Stimulated activated naive CD8-positive, alpha-beta T cell treated with anti-CD3 and anti-CD28 coated beads, Interleukin-15, amount 100 ng/mL, for 72 hours (primary cell): ENCODE results near the gene SLC2A4RG.

Source experiments
- ATAC-seq: fragments of 150-1000 bp; cut with Tn5 transposase; 2 replicates; pipeline ENCODE4 v1.10.0; 2021; ENCODE audit warnings: mild to moderate bottlenecking, moderate library complexity
- DNase-seq, 2 donors: peaks; one replicate each; pipeline ENCODE4 v3.0.0; 2021 to 2022
- H3K27ac Mint-ChIP-seq, 2 donors: one replicate each; pipeline ENCODE4 v1.8.0; 2022; ENCODE audit warnings: mild to moderate bottlenecking in 2 of 2, mixed read lengths in 2 of 2, moderate library complexity in 2 of 2
- H3K27me3 Mint-ChIP-seq: one replicate; pipeline ENCODE4 v1.8.0; 2022; ENCODE audit warnings: mixed read lengths
- H3K4me1 Mint-ChIP-seq: one replicate; pipeline ENCODE4 v1.8.0; 2022; ENCODE audit warnings: mild to moderate bottlenecking, mixed read lengths
- H3K4me3 Mint-ChIP-seq, 2 donors: one replicate each; pipeline ENCODE4 v1.8.0; 2022; ENCODE audit warnings: mild to moderate bottlenecking in 2 of 2, mixed read lengths in 2 of 2, moderate library complexity in 1 of 2
- H3K9me3 Mint-ChIP-seq, 2 donors: one replicate each; pipeline ENCODE4 v1.8.0; 2022; ENCODE audit warnings: mixed read lengths in 2 of 2

The SLC2A4RG gene

GRCh38 chr20:63739130-63740069, at the start of gene SLC2A4RG:
Gene SLC2A4RG, plus strand, starts transcription at chr20:63739776. Its CDS starts 137 bp downstream, at chr20:63739913.
- peak; percentile 51 to 66 for DNase-seq
- no peaks in the 10 kb centered on the region for H3K27me3 Mint-ChIP-seq
- ATAC-seq, result peak; percentile 53
- H3K4me1 Mint-ChIP-seq, result peaks cover 31% of the 10 kb centered on the region
- H3K27ac Mint-ChIP-seq, result peak within 1 kb of the TSS in 1 of 2 donors; percentile 76
- H3K9me3 Mint-ChIP-seq, result no peaks in the 10 kb centered on the region
- H3K4me3 Mint-ChIP-seq, result peak within 1 kb of the TSS; percentile 39 to 66

- peak; percentile 7 for ATAC-seq
- Mint-ChIP-seq H3K4me3 (no peak overlapping the region), H3K9me3 (no peaks in the 10 kb centered on the region), H3K27ac (peak overlapping the region in 1 of 2 donors; percentile 42), H3K4me1 (peaks cover 41% of the 10 kb centered on the region), H3K27me3 (no peaks in the 10 kb centered on the region)
- DNase-seq, result no peak
These were observed 49.3 kb upstream of the SLC2A4RG start for GRCh38 chr20:63690003-63690897.

- H3K4me1 Mint-ChIP-seq, result peaks cover 37% of the 10 kb centered on the region
- H3K4me3 Mint-ChIP-seq, result peak overlapping the region in 1 of 2 donors; percentile 39
- no peaks in the 10 kb centered on the region for H3K9me3 Mint-ChIP-seq
- ATAC-seq (no peak), DNase-seq (no peak)
- H3K27ac Mint-ChIP-seq, result peak overlapping the region in 1 of 2 donors; percentile 77
- H3K27me3 Mint-ChIP-seq, result no peaks in the 10 kb centered on the region
These were observed 48.5 kb upstream of the SLC2A4RG start for GRCh38 chr20:63690898-63691710.

GRCh38 chr20:63691711-63692435, 47.7 kb upstream of the SLC2A4RG start:
- DNase-seq (no peak), ATAC-seq (no peak)
- Mint-ChIP-seq H3K9me3 (no peaks in the 10 kb centered on the region), H3K4me3 (peak overlapping the region in 1 of 2 donors; percentile 39), H3K27me3 (no peaks in the 10 kb centered on the region), H3K4me1 (peaks cover 37% of the 10 kb centered on the region), H3K27ac (peak overlapping the region in 1 of 2 donors; percentile 77)

- no peak for DNase-seq
- no peak for ATAC-seq
- Mint-ChIP-seq H3K4me3 (no peak overlapping the region), H3K27me3 (no peaks in the 10 kb centered on the region), H3K9me3 (no peaks in the 10 kb centered on the region), H3K27ac (peak overlapping the region; percentile 19 to 94), H3K4me1 (peaks cover 37% of the 10 kb centered on the region)
These were observed 47.0 kb upstream of the SLC2A4RG start for GRCh38 chr20:63692436-63693082.

- no peak for ATAC-seq
- no peak for DNase-seq
- Mint-ChIP-seq H3K27me3 (no peaks in the 10 kb centered on the region), H3K9me3 (no peaks in the 10 kb centered on the region), H3K4me3 (no peak overlapping the region), H3K27ac (peak overlapping the region in 1 of 2 donors; percentile 94), H3K4me1 (peaks cover 40% of the 10 kb centered on the region)
These were observed 46.4 kb upstream of the SLC2A4RG start for GRCh38 chr20:63693083-63693732.

- Mint-ChIP-seq H3K4me3 (peak overlapping the region in 1 of 2 donors; percentile 61), H3K4me1 (peaks cover 44% of the 10 kb centered on the region), H3K27me3 (no peaks in the 10 kb centered on the region), H3K9me3 (no peaks in the 10 kb centered on the region), H3K27ac (peak overlapping the region in 1 of 2 donors; percentile 99)
- no peak for DNase-seq
- ATAC-seq, result no peak
These were observed 45.6 kb upstream of the SLC2A4RG start for GRCh38 chr20:63693733-63694583.

- no peak overlapping the region for H3K27ac Mint-ChIP-seq
- H3K4me1 Mint-ChIP-seq, result peaks cover 53% of the 10 kb centered on the region
- H3K9me3 Mint-ChIP-seq, result no peaks in the 10 kb centered on the region
- no peak for ATAC-seq
- H3K4me3 Mint-ChIP-seq, result no peak overlapping the region
- DNase-seq, result no peak
- no peaks in the 10 kb centered on the region for H3K27me3 Mint-ChIP-seq
These were observed 44.8 kb upstream of the SLC2A4RG start for GRCh38 chr20:63694584-63695423.

GRCh38 chr20:63695424-63696305, 43.9 kb upstream of the SLC2A4RG start:
- ATAC-seq (no peak), DNase-seq (no peak)
- Mint-ChIP-seq H3K4me1 (peaks cover 62% of the 10 kb centered on the region), H3K9me3 (no peaks in the 10 kb centered on the region), H3K27me3 (no peaks in the 10 kb centered on the region), H3K4me3 (peak overlapping the region in 1 of 2 donors; percentile 67), H3K27ac (peak overlapping the region in 1 of 2 donors; percentile 44)

GRCh38 chr20:63696306-63696627, 43.3 kb upstream of the SLC2A4RG start:
- peak overlapping the region in 1 of 2 donors; percentile 44 for H3K27ac Mint-ChIP-seq
- no peaks in the 10 kb centered on the region for H3K27me3 Mint-ChIP-seq
- peaks cover 60% of the 10 kb centered on the region for H3K4me1 Mint-ChIP-seq
- H3K4me3 Mint-ChIP-seq, result peak overlapping the region in 1 of 2 donors; percentile 67
- no peaks in the 10 kb centered on the region for H3K9me3 Mint-ChIP-seq
- no peak for DNase-seq
- peak; percentile 61 for ATAC-seq

GRCh38 chr20:63696628-63697356, 42.8 kb upstream of the SLC2A4RG start, which contains the start of gene TNFRSF6B:
Gene TNFRSF6B, plus strand, starts transcription at chr20:63696652. Its CDS starts 116 bp downstream, at chr20:63696768.
- ATAC-seq (peak; percentile 34), DNase-seq (peak in 1 of 2 donors; percentile 12)
- H3K4me1 Mint-ChIP-seq, result peaks cover 56% of the 10 kb centered on the region
- no peaks in the 10 kb centered on the region for H3K27me3 Mint-ChIP-seq
- H3K9me3 Mint-ChIP-seq, result no peaks in the 10 kb centered on the region
- peak within 1 kb of the TSS; percentile 9 to 67 for H3K4me3 Mint-ChIP-seq
- peak within 1 kb of the TSS in 1 of 2 donors; percentile 93 for H3K27ac Mint-ChIP-seq
